ENCODE data around the gene ATP6V1E1.

Gene ATP6V1E1

GRCh38 chr22:17629641-17630040, 1.1 kb upstream of the ATP6V1E1 start:
- no peak for ATAC-seq
- no peak for TF ChIP-seq BACH2 (CRISPR knock-in tag; IDR thresholded peaks at IDR 0.05; ENCODE audit: borderline replicate concordance)
- TF ChIP-seq ZNF70 (CRISPR knock-in tag; IDR thresholded peaks at IDR 0.05) = no peak
- TF ChIP-seq CSRNP3 (CRISPR knock-in tag; IDR thresholded peaks at IDR 0.05) = no peak
- TF ChIP-seq TCF4 (CRISPR knock-in tag; IDR thresholded peaks at IDR 0.05; ENCODE audit: borderline replicate concordance) = no peak
- no peak for TF ChIP-seq RARB (CRISPR knock-in tag; IDR thresholded peaks at IDR 0.05)
- no peak for TF ChIP-seq ZFP3 (CRISPR knock-in tag; IDR thresholded peaks at IDR 0.05)
- no peak for TF ChIP-seq ISL1 (CRISPR knock-in tag; IDR thresholded peaks at IDR 0.05)
- TF ChIP-seq GLIS3 (CRISPR knock-in tag; IDR thresholded peaks at IDR 0.05) = no peak
- TF ChIP-seq CSDC2 (CRISPR knock-in tag; IDR thresholded peaks at IDR 0.05) = no peak
- no peak for TF ChIP-seq ZNF8 (CRISPR knock-in tag; IDR thresholded peaks at IDR 0.05)
- TF ChIP-seq TSHZ2 (CRISPR knock-in tag; IDR thresholded peaks at IDR 0.05) = no peak

GRCh38 chr22:17629173-17629489, 582 bp upstream of the ATP6V1E1 start:
- peak; percentile 2; the same call in 1 of the 3 replicates for ATAC-seq
- TF ChIP-seq OSR1 (CRISPR knock-in tag; IDR thresholded peaks at IDR 0.05) (no peak), TOX (CRISPR knock-in tag; IDR thresholded peaks at IDR 0.05; ENCODE audit: borderline replicate concordance) (no peak), ARNTL (CRISPR knock-in tag; IDR thresholded peaks at IDR 0.05; ENCODE audit: borderline replicate concordance, low read depth) (no peak), POU6F1 (CRISPR knock-in tag; IDR thresholded peaks at IDR 0.05; ENCODE audit: borderline replicate concordance, low read depth) (no peak), ESRRG (CRISPR knock-in tag; IDR thresholded peaks at IDR 0.05) (no peak), TCF4 (CRISPR knock-in tag; IDR thresholded peaks at IDR 0.05; ENCODE audit: borderline replicate concordance) (no peak), ZNF70 (CRISPR knock-in tag; IDR thresholded peaks at IDR 0.05) (no peak), CSDC2 (CRISPR knock-in tag; IDR thresholded peaks at IDR 0.05) (no peak), TSHZ2 (CRISPR knock-in tag; IDR thresholded peaks at IDR 0.05) (no peak), CREB5 (CRISPR knock-in tag; IDR thresholded peaks at IDR 0.05; ENCODE audit: low read depth) (no peak), ZFP30 (CRISPR knock-in tag; IDR thresholded peaks at IDR 0.05) (no peak), ZNF565 (CRISPR knock-in tag; conservative IDR thresholded peaks at IDR 0.05; ENCODE audit: low read depth) (no peak), BACH2 (CRISPR knock-in tag; IDR thresholded peaks at IDR 0.05; ENCODE audit: borderline replicate concordance) (no peak), CSRNP3 (CRISPR knock-in tag; IDR thresholded peaks at IDR 0.05) (no peak), GLIS3 (CRISPR knock-in tag; IDR thresholded peaks at IDR 0.05) (no peak), ISL1 (CRISPR knock-in tag; IDR thresholded peaks at IDR 0.05) (no peak), PATZ1 (CRISPR knock-in tag; IDR thresholded peaks at IDR 0.05; ENCODE audit: borderline replicate concordance) (no peak)

All from SK-N-SH treated with all-trans-retinoic acid at 6 μM for 48 hours (cell line).